Omental fat pad (tissue), 4 donors: ENCODE data around the gene USE1. TPM values are rescaled to one million over a fixed set of nuclear protein-coding genes. Genes with fewer than 3 reads are reported as not detected.
"Not testable (repeated sequence)": the region's sequence is repeated elsewhere in the genome, so short reads cannot be mapped to it uniquely, and the experiment has no call there.

Source experiments
- ATAC-seq: fragments of 150-250 bp; one replicate; pipeline ENCODE4 v1.9.1; 2016; ENCODE audit warnings: mild to moderate bottlenecking, moderate library complexity; ENCODE audit not compliant: low FRiP score
- DNase-seq: peaks from one replicate; pipeline ENCODE4 v3.0.0-alpha.2; 2019; ENCODE audit warnings: low spot score
- CTCF ChIP-seq, 3 donors: fragments of 450-650 bp; IDR thresholded peaks; one replicate each; pipeline ENCODE4 v1.5.1; 2016 to 2017; ENCODE audit warnings: antibody characterized with exemption in 3 of 3, mild to moderate bottlenecking in 3 of 3, moderate library complexity in 2 of 3
- total RNA-seq, 4 donors: library from RNA; depleted of rRNA; stranded (reverse); fragments of >200 nt; gene quantifications; one replicate each; pipeline ENCODE4 v1.1.0, GENCODE V29; 2016

The USE1 gene
- total RNA-seq, 4 donors from 2014 or later: 14.5 to 22.3 (median 20.7) TPM

GRCh38 chr19:17180997-17181702 lies 34.0 kb upstream of the USE1 start:
- no peak for DNase-seq
- no peak for TF ChIP-seq CTCF (IDR thresholded peaks at IDR 0.05)
- no peak for ATAC-seq

GRCh38 chr19:17183271-17183761 lies 31.8 kb upstream of the USE1 start:
- ATAC-seq: no peak
- TF ChIP-seq CTCF (IDR thresholded peaks at IDR 0.05): no peak
- DNase-seq: no peak

GRCh38 chr19:17183858-17184321 lies 31.3 kb upstream of the USE1 start:
- no peak for DNase-seq
- no peak for ATAC-seq
- no peak for TF ChIP-seq CTCF (IDR thresholded peaks at IDR 0.05)

- no peak for TF ChIP-seq CTCF (IDR thresholded peaks at IDR 0.05)
- ATAC-seq (no peak), DNase-seq (no peak)
These were observed 30.8 kb upstream of the USE1 start for GRCh38 chr19:17184371-17184841.

GRCh38 chr19:17185590-17185989 lies 29.6 kb upstream of the USE1 start:
- no peak for TF ChIP-seq CTCF (IDR thresholded peaks at IDR 0.05)
- DNase-seq (no peak), ATAC-seq (no peak)

GRCh38 chr19:17191736-17192135 lies 23.4 kb upstream of the USE1 start:
- not testable (repeated sequence) for ATAC-seq, DNase-seq

- ATAC-seq: peak; percentile 9
- TF ChIP-seq CTCF (IDR thresholded peaks at IDR 0.05): no peak
- no peak for DNase-seq
These were observed 22.4 kb upstream of the USE1 start for GRCh38 chr19:17192751-17193150.
